AG04450 (cell line): Measurements from ENCODE around the gene DDI1. TPM values are rescaled to one million over a fixed set of nuclear protein-coding genes. Genes with fewer than 3 reads are reported as not detected.
"Not testable (repeated sequence)": the region's sequence is repeated elsewhere in the genome, so short reads cannot be mapped to it uniquely, and the experiment has no call there.

ENCODE experiments used
- CTCF ChIA-PET: fragments of 300-600, 350-600 bp; formaldehyde crosslinking; extraction: SDS; loops from one replicate; lab custom pipeline; 2022; ENCODE audit warnings: antibody characterized with exemption, inconsistent platforms; lab: Charles Lee
- POLR2A ChIA-PET: fragments of 350-600 bp; formaldehyde crosslinking; extraction: SDS; loops from one replicate; lab custom pipeline; 2021; ENCODE audit warnings: antibody characterized with exemption, inconsistent platforms; lab: Yijun Ruan, JAX
- DNase-seq: peaks from one replicate; pipeline ENCODE4 v3.0.0-alpha.2; 2011; ENCODE audit warnings: low read depth, low spot score
- H3K27ac ChIP-seq: one replicate; pipeline ENCODE4 v1.5.1; 2012; ENCODE audit warnings: low read depth, low read length, control low read depth
- H3K27me3 ChIP-seq: one replicate; pipeline ENCODE4 v1.6.0; 2012; ENCODE audit warnings: low read length; ENCODE audit not compliant: control insufficient read depth, insufficient read depth
- H3K4me3 ChIP-seq: 2 replicates; pipeline ENCODE4 v1.5.1; 2011; ENCODE audit warnings: mild to moderate bottlenecking, low read depth, low read length, control low read depth
- H3K9me3 ChIP-seq: 2 replicates; pipeline ENCODE4 v1.5.1; 2012; ENCODE audit warnings: low read length; ENCODE audit not compliant: control insufficient read depth, insufficient read depth
- polyA plus RNA-seq: library from polyadenylated mRNA; depleted of rRNA; stranded (reverse); fragments of >200 nt; gene quantifications from 2 replicates; pipeline ENCODE4 v1.2.3, GENCODE V29; 2011
- TF ChIP-seq, protein P1 (sequence below): IDR thresholded peaks from 2 replicates; pipeline ENCODE4 v1.5.1; 2011; ENCODE audit warnings: low read depth, low read length, control low read depth, inconsistent platforms

Gene DDI1
- polyA plus RNA-seq, 1 experiment: not detected

DNA sequence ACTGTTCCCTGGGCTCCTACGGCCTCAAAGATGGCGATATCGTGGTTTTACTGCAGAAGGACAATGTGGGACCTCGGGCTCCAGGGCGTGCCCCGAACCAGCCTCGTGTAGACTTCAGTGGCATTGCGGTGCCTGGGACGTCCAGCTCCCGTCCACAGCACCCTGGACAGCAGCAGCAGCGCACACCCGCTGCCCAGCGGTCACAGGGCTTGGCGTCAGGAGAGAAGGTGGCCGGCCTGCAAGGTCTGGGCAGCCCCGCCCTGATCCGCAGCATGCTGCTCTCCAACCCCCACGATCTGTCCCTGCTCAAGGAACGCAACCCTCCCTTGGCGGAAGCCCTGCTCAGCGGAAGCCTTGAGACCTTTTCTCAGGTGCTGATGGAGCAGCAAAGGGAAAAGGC lies 555 bp downstream of the DDI1 start:
- DNase-seq: no peak
- ChIA-PET POLR2A (no interaction called here), CTCF (no interaction called here)
- TF ChIP-seq, protein P1, sequence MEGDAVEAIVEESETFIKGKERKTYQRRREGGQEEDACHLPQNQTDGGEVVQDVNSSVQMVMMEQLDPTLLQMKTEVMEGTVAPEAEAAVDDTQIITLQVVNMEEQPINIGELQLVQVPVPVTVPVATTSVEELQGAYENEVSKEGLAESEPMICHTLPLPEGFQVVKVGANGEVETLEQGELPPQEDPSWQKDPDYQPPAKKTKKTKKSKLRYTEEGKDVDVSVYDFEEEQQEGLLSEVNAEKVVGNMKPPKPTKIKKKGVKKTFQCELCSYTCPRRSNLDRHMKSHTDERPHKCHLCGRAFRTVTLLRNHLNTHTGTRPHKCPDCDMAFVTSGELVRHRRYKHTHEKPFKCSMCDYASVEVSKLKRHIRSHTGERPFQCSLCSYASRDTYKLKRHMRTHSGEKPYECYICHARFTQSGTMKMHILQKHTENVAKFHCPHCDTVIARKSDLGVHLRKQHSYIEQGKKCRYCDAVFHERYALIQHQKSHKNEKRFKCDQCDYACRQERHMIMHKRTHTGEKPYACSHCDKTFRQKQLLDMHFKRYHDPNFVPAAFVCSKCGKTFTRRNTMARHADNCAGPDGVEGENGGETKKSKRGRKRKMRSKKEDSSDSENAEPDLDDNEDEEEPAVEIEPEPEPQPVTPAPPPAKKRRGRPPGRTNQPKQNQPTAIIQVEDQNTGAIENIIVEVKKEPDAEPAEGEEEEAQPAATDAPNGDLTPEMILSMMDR: no peak
- Histone ChIP-seq H3K4me3 (no peak overlapping the region), H3K9me3 (peaks cover 12% of the 10 kb centered on the region), H3K27me3 (no peaks in the 10 kb centered on the region), H3K27ac (no peak overlapping the region)

DNA sequence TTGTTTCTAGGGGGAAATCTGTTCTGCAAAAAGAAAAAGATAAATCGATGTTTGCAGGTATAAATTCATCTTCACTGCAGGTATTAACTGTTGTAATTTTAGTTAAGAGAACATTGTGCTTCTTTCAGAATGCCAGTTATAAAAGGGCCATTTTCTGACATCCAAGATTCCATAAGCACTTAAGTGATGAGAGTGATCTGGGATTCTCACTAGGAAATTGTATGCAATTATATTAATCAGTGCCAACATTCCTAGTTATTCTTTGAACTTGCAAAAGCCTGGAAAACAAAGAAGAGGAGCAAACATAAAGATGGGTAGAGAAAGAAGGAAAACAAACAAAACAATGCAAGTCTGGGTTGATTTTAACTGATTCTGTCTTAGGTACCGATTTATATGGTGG lies 5.4 kb downstream of the DDI1 start:
- no peak overlapping the region for H3K27ac ChIP-seq
- no peak overlapping the region for H3K4me3 ChIP-seq
- ChIA-PET POLR2A (no interaction called here), CTCF (no interaction called here)
- TF ChIP-seq, protein P1: no peak
- DNase-seq: no peak
- H3K27me3 ChIP-seq: no peaks in the 10 kb centered on the region
- H3K9me3 ChIP-seq: peaks cover 7% of the 10 kb centered on the region

DNA sequence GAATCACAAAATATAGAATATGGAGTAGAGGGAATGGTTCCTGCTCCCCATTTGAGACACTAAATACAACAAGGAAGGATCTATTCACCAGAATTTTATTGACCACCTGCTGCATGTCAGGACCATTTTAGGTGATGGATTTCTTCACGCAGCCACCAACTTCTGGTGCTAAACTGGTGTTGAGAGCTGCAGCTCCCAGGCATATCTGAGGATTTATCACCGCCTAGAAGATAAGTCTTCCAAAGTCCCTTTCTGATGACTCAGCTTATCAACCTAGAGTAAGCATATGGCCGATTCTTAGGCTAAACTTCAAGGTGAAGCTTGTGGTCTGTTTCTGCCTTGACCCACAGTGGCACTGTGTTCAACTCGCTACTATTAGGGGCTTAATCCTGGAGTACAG lies 6.7 kb downstream of the DDI1 start:
- TF ChIP-seq, protein P1: no peak
- Histone ChIP-seq H3K4me3 (no peak overlapping the region), H3K27ac (no peak overlapping the region), H3K9me3 (no peaks in the 10 kb centered on the region; the same call in 1 of the 2 replicates), H3K27me3 (no peaks in the 10 kb centered on the region)
- POLR2A ChIA-PET: no interaction called here
- CTCF ChIA-PET: no interaction called here
- DNase-seq: no peak

DNA sequence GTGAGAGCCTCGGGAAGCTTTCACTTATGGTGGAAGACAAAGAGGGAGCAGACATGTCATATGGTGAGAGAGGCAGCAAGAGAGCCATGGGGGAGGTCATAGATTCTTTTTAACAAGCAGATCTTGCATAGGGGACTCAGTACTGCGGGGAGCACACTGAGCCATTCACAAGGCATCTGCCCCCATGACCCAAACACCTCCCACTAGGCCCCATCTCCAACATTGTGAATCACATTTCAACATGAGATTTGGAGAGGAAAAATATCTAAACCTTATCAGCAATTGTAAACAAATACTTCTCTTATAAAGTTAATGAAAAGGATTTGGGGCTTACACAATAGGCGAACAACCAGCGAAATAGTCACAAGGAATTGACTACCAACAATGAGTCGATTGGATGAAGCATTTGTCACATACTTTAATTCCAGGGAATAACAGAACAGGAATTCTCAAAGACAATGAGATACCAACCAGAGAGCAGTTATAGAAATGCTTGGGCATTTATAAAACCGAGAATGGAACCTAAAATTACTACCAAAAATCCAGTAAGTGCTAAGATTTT lies 7.3 kb downstream of the DDI1 start:
- Histone ChIP-seq H3K9me3 (no peaks in the 10 kb centered on the region; the same call in 1 of the 2 replicates), H3K4me3 (no peak overlapping the region), H3K27me3 (no peaks in the 10 kb centered on the region), H3K27ac (no peak overlapping the region)
- TF ChIP-seq, protein P1: no peak
- no peak for DNase-seq
- ChIA-PET CTCF (no interaction called here), POLR2A (no interaction called here)

DNA sequence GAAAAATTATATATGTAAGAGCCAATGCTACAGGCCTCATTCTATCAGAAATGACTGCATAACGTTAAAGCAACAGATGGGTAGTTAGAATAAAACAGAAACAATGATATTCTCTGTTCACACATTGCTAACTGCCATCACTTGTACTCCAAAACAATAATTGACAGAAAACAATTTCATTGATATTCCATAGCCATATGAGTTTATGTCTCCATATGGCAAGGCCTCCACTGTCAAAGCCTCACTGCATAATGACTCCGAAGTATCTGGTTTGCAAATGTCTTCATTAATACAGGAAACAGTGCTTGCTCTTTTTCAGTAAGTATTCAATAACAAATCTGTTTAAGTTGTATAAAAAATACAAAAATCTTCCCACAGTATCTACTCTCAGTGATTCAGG lies 9.9 kb downstream of the DDI1 start:
- Histone ChIP-seq H3K27me3 (no peaks in the 10 kb centered on the region), H3K9me3 (no peaks in the 10 kb centered on the region; the same call in 1 of the 2 replicates), H3K4me3 (no peak overlapping the region), H3K27ac (no peak overlapping the region)
- no peak for DNase-seq
- CTCF ChIA-PET: no interaction called here
- TF ChIP-seq, protein P1: no peak
- POLR2A ChIA-PET: no interaction called here

DNA sequence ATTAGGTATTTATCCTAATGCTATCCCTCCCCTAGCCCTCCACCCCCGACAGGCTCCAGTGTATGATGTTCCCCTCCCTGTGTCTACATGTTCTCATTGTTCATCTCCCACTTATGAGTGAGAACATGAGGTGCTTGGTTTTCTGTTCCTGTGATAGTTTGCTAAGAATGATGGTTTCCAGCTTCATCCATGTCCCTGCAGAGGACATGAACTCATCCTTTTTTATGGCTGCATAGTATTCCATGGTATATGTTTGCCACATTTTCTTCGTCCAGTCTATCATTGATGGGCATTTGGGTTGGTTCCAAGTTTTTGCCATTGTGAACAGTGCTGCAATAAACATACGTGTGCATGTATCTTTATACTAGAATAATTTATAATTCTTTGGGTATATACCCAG lies 10.4 kb downstream of the DDI1 start:
- POLR2A ChIA-PET, CTCF ChIA-PET, H3K9me3 ChIP-seq, H3K27me3 ChIP-seq, H3K27ac ChIP-seq, H3K4me3 ChIP-seq, DNase-seq: not testable (repeated sequence)
